Uterus (tissue), 2 donors: ENCODE data around the gene CPNE7.

Experiments
- CTCF ChIP-seq, 4 experiments: fragments of 200-600 bp in 2 of 4; fragments of 450-650 bp in 2 of 4; sonication (generic) in 2 of 4; IDR thresholded peaks; one replicate each; pipeline ENCODE4 v1.5.1; 2016 to 2019; ENCODE audit warnings: antibody characterized with exemption in 4 of 4, mild to moderate bottlenecking in 2 of 4, moderate library complexity in 1 of 4
- POLR2A ChIP-seq, 2 donors: fragments of 450-650 bp; IDR thresholded peaks; one replicate each; pipeline ENCODE4 v1.6.1; 2016; ENCODE audit warnings: antibody characterized with exemption in 2 of 2, mild to moderate bottlenecking in 1 of 2, moderate library complexity in 1 of 2

- no peak for TF ChIP-seq CTCF (IDR thresholded peaks at IDR 0.05)
- TF ChIP-seq POLR2A (IDR thresholded peaks at IDR 0.05): no peak
Observed at GRCh38 chr16:89639385-89639784, 63.8 kb downstream of the CPNE7 start.
